Cardiac muscle cell (in vitro differentiated cells and primary cell): ENCODE data around the gene BST1. TPM values are rescaled to one million over a fixed set of nuclear protein-coding genes. Genes with fewer than 3 reads are reported as not detected.

Source experiments
- polyA plus RNA-seq: library from polyadenylated mRNA; unstranded; fragments of >200 nt; fragmentation: Nextera tagmentation; extraction: Ambion mirVana; gene quantifications from 2 replicates; pipeline ENCODE4 v1.2.1, GENCODE V29; 2016
- total RNA-seq: library from RNA; depleted of rRNA; stranded (reverse); fragments of >200 nt; gene quantifications from 2 replicates; pipeline ENCODE4 v1.2.3, GENCODE V29; 2016

Gene BST1
- total and polyA plus RNA-seq, 2 experiments from 2014 or later, result 0.09 to 0.35 TPM

Other genes starting within 250 kb of the BST1 start
- 20.7 and 43.5 TPM in 2 replicates for gene CC2D2A, start 233.2 kb upstream of the BST1 start, total RNA-seq
- 17.3 and 29.0 TPM in 2 replicates for gene CC2D2A, start 233.2 kb upstream of the BST1 start, polyA plus RNA-seq
- 55.6 and 66.3 TPM in 2 replicates for gene FBXL5, start 47.7 kb upstream of the BST1 start, total RNA-seq
- 39.0 and 96.5 TPM in 2 replicates for gene FBXL5, start 47.7 kb upstream of the BST1 start, polyA plus RNA-seq
- gene FAM200B, start 21.2 kb upstream of the BST1 start, total RNA-seq, result 35.9 and 38.2 TPM in 2 replicates
- gene FAM200B, start 21.2 kb upstream of the BST1 start, polyA plus RNA-seq, result 57.4 and 65.9 TPM in 2 replicates
- not detected in 2 replicates for gene CD38, start 75.3 kb downstream of the BST1 start, total RNA-seq
- 0.69 TPM in 1 of 2 replicates, not detected in the other for gene CD38, start 75.3 kb downstream of the BST1 start, polyA plus RNA-seq
- not detected in 2 replicates for gene FGFBP1, start 235.7 kb downstream of the BST1 start, total RNA-seq
- not detected in 2 replicates for gene FGFBP1, start 235.7 kb downstream of the BST1 start, polyA plus RNA-seq